Urothelium cell line (cell line): Measurements from ENCODE around the gene GBGT1.

Experiments used
- DNase-seq: peaks from one replicate; pipeline ENCODE4 v3.0.0; 2011; ENCODE audit warnings: low spot score, mixed read lengths
- FAIRE-seq: peaks from 2 replicates; lab custom pipeline; 2011; peaks lifted over from hg19 to GRCh38; lab: Jason Lieb, UNC

The GBGT1 gene

GRCh38 chr9:133129001-133129795 is 34.5 kb downstream of the GBGT1 start:
- FAIRE-seq (no peak), DNase-seq (no peak)

GRCh38 chr9:133128152-133128551 is 35.6 kb downstream of the GBGT1 start:
- DNase-seq (no peak), FAIRE-seq (no peak)

- DNase-seq (peak; percentile 17), FAIRE-seq (no peak)
These were observed 36.3 kb downstream of the GBGT1 start for GRCh38 chr9:133127340-133127981.

- DNase-seq: no peak
- FAIRE-seq: no peak
These were observed 36.9 kb downstream of the GBGT1 start for GRCh38 chr9:133126697-133127339.

GRCh38 chr9:133125941-133126696 is 37.6 kb downstream of the GBGT1 start:
- no peak for DNase-seq
- no peak for FAIRE-seq

- FAIRE-seq: no peak
- no peak for DNase-seq
These were observed 38.8 kb downstream of the GBGT1 start for GRCh38 chr9:133124907-133125275.

GRCh38 chr9:133124123-133124906 is 39.4 kb downstream of the GBGT1 start:
- FAIRE-seq (no peak), DNase-seq (no peak)

- no peak for FAIRE-seq
These were observed 40.6 kb downstream of the GBGT1 start for GRCh38 chr9:133122935-133123611.

GRCh38 chr9:133122605-133122934 is 41.1 kb downstream of the GBGT1 start:
- DNase-seq: no peak
- no peak for FAIRE-seq

More at GRCh38 chr9:133122935-133123611, 40.6 kb downstream of the GBGT1 start:
- DNase-seq: no peak

- DNase-seq (no peak), FAIRE-seq (no peak)
These were observed 41.7 kb downstream of the GBGT1 start for GRCh38 chr9:133121915-133122550.

GRCh38 chr9:133121198-133121914 is 42.4 kb downstream of the GBGT1 start, which contains the start of gene RALGDS:
RALGDS (minus strand) TSS chr9:133121240; CDS start chr9:133121154, 86 bp downstream.
- no peak for FAIRE-seq

GRCh38 chr9:133120501-133121197 is 43.1 kb downstream of the GBGT1 start:
- no peak for DNase-seq
- no peak for FAIRE-seq

More at GRCh38 chr9:133121198-133121914, 42.4 kb downstream of the GBGT1 start, which contains the start of gene RALGDS:
- DNase-seq: peak; percentile 95

GRCh38 chr9:133119846-133120500 is 43.7 kb downstream of the GBGT1 start:
- FAIRE-seq (no peak), DNase-seq (peak; percentile 30)

GRCh38 chr9:133119103-133119845 is 44.4 kb downstream of the GBGT1 start:
- FAIRE-seq (no peak), DNase-seq (no peak)

GRCh38 chr9:133118568-133118967 is 45.1 kb downstream of the GBGT1 start:
- DNase-seq: no peak
- FAIRE-seq: no peak

- DNase-seq: no peak
- no peak for FAIRE-seq
These were observed 45.6 kb downstream of the GBGT1 start for GRCh38 chr9:133118179-133118520.
